Peyer's patch (tissue), 4 donors: Measurements from ENCODE around the gene CDH2.

Experiments used
- CTCF ChIP-seq, 6 experiments: fragments of 450-650 bp in 4 of 6; fragments of 200-600 bp in 2 of 6; sonication (generic) in 1 of 6; IDR thresholded peaks; one replicate each; pipeline ENCODE4 v1.5.1; 2017 to 2019; ENCODE audit warnings: antibody characterized with exemption in 6 of 6, mild to moderate bottlenecking in 3 of 6, moderate library complexity in 1 of 6
- POLR2A ChIP-seq, 2 donors: fragments of 450-650 bp; IDR thresholded peaks; one replicate each; pipeline ENCODE4 v1.5.1; 2017; ENCODE audit warnings: antibody characterized with exemption in 2 of 2, mild to moderate bottlenecking in 2 of 2, moderate library complexity in 2 of 2

- TF ChIP-seq POLR2A (IDR thresholded peaks at IDR 0.05), result no peak
- TF ChIP-seq CTCF (IDR thresholded peaks at IDR 0.05), result no peak
Observed at GRCh38 chr18:28108254-28108653, 68.7 kb downstream of the CDH2 start.
